PC-9 (cell line): ENCODE data around the gene ZFX.

Experiments used
- EZH2 ChIP-seq: fragments of 200-600 bp; sonication (generic); IDR thresholded peaks from 2 replicates; pipeline ENCODE4 v1.8.0; 2017; ENCODE audit warnings: antibody characterized with exemption, low read depth
- TF ChIP-seq, protein P1 (sequence below): fragments of 200-600 bp; sonication (generic); conservative IDR thresholded peaks from 2 replicates; pipeline ENCODE4 v1.6.1; 2017; ENCODE audit warnings: mixed run types, antibody characterized with exemption, mild to moderate bottlenecking, moderate library complexity

DNA sequence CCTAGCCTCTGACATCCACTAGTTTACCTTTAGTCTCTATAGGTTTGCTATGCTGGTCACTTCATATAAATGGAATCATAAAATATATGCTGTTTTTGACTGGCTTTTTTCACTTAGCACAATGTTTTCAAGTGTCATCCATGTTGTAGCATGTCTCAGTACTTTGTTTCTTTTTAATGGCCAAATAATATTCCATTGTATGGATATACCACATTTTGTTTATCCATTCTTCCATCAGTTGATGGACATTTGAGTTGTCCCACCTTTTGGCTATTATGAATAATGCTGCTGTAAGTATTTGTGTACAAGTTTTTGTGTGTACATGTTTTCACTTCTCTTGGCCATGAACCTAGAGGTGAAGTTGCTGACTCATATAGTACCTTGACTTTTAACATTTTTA lies 75.7 kb downstream of the ZFX start:
- TF ChIP-seq, protein P1, sequence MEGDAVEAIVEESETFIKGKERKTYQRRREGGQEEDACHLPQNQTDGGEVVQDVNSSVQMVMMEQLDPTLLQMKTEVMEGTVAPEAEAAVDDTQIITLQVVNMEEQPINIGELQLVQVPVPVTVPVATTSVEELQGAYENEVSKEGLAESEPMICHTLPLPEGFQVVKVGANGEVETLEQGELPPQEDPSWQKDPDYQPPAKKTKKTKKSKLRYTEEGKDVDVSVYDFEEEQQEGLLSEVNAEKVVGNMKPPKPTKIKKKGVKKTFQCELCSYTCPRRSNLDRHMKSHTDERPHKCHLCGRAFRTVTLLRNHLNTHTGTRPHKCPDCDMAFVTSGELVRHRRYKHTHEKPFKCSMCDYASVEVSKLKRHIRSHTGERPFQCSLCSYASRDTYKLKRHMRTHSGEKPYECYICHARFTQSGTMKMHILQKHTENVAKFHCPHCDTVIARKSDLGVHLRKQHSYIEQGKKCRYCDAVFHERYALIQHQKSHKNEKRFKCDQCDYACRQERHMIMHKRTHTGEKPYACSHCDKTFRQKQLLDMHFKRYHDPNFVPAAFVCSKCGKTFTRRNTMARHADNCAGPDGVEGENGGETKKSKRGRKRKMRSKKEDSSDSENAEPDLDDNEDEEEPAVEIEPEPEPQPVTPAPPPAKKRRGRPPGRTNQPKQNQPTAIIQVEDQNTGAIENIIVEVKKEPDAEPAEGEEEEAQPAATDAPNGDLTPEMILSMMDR, result no peak
- TF ChIP-seq EZH2, result no peak
